BJ (cell line): Measurements from ENCODE around the gene CPED1. TPM values are rescaled to one million over a fixed set of nuclear protein-coding genes. Genes with fewer than 3 reads are reported as not detected.

Experiments
- CTCF ChIA-PET: fragments of 350-600 bp; formaldehyde crosslinking; extraction: SDS; loops from one replicate; lab custom pipeline; 2021; ENCODE audit warnings: antibody characterized with exemption, inconsistent platforms; lab: Yijun Ruan, JAX
- POLR2A ChIA-PET: fragments of 300-600 bp; sonication (Branson Sonifier 250); formaldehyde crosslinking; extraction: SDS; loops from one replicate; lab custom pipeline; 2021; ENCODE audit warnings: antibody characterized with exemption; lab: Charles Lee
- DNase-seq: peaks from one replicate; pipeline ENCODE4 v3.0.0-alpha.2; 2011; ENCODE audit warnings: low read depth
- H3K27me3 ChIP-seq: 2 replicates; pipeline ENCODE4 v1.6.0; 2011; ENCODE audit warnings: low read length; ENCODE audit not compliant: control insufficient read depth, insufficient read depth
- H3K36me3 ChIP-seq: 2 replicates; pipeline ENCODE4 v1.5.1; 2011; ENCODE audit warnings: low read length; ENCODE audit not compliant: control insufficient read depth, insufficient read depth
- H3K4me3 ChIP-seq: 2 replicates; pipeline ENCODE4 v1.5.1; 2011; ENCODE audit warnings: low read depth, mild to moderate bottlenecking, control low read depth, low read length
- CTCF ChIP-seq: IDR thresholded peaks from 2 replicates; pipeline ENCODE4 v1.5.1; 2011; ENCODE audit warnings: low read depth, mild to moderate bottlenecking, control low read depth, inconsistent platforms, low read length, moderate library complexity; ENCODE audit not compliant: insufficient read depth
- polyA plus RNA-seq: library from polyadenylated mRNA; depleted of rRNA; stranded (reverse); fragments of >200 nt; gene quantifications from 2 replicates; pipeline ENCODE4 v1.2.3, GENCODE V29; 2011

Gene CPED1
- polyA plus RNA-seq, 1 experiment, result 18.3 TPM

- no peaks in the 10 kb centered on the region for H3K27me3 ChIP-seq
- no peak for TF ChIP-seq CTCF
- H3K4me3 ChIP-seq, result no peak overlapping the region
- CTCF ChIA-PET, result no interaction called here
- DNase-seq, result no peak
- no peaks in the 10 kb centered on the region for H3K36me3 ChIP-seq
- POLR2A ChIA-PET, result no interaction called here
These were observed 286.0 kb downstream of the CPED1 start for GRCh38 chr7:121274467-121274866.

DNA sequence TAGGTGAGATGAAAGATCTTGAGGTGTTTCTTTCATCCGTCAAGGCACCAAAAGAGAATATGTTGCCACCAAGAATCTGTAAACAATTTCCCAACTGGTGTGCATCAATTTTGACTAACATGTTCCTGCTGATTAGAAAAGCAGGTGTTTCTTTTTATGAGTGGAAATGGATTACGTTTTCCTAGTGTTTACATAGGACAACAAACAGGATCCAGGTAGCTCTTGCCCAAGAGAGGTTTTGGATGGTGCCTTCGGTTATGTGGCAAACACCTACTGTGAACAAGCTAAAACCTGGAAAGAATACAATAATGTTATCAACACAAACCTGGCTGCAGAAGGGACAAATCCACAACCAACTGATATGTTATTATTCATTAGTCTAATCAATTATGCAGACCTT, 286.7 kb downstream of the CPED1 start:
- ChIA-PET POLR2A (no interaction called here), CTCF (interaction anchor here (1.0 kb wide), 1 partner anchor 31 kb away, joined by 3 read pairs; no protein-coding TSS in a partner anchor)
- no peak for TF ChIP-seq CTCF
- Histone ChIP-seq H3K27me3 (no peaks in the 10 kb centered on the region), H3K4me3 (no peak overlapping the region), H3K36me3 (no peaks in the 10 kb centered on the region; the same call in 1 of the 2 replicates)
- DNase-seq, result no peak

DNA sequence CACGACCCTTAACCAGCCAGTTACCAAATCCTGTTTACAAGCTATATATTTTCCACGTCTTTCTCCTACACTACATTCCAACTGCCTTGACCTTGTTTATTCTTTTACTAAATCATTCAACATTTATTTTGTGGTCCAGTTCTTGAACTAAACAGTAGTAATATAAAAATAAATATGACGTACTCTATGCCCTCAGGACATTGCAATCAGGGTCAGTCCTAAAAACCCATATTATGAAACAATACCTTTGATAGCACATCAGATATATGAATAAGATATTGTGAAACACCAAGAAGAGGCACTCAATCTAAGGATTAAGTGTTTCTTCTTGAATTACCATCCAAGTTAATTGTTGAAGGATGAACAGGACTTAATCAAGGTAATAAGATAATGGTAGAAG, 287.8 kb downstream of the CPED1 start:
- Histone ChIP-seq H3K36me3 (no peaks in the 10 kb centered on the region; the same call in 1 of the 2 replicates), H3K4me3 (no peak overlapping the region), H3K27me3 (no peaks in the 10 kb centered on the region)
- CTCF ChIA-PET, result no interaction called here
- POLR2A ChIA-PET, result interaction anchor here (0.6 kb wide), 1 partner anchor 192 kb away, joined by 3 read pairs; no protein-coding TSS in a partner anchor
- TF ChIP-seq CTCF, result no peak
- DNase-seq, result no peak

DNA sequence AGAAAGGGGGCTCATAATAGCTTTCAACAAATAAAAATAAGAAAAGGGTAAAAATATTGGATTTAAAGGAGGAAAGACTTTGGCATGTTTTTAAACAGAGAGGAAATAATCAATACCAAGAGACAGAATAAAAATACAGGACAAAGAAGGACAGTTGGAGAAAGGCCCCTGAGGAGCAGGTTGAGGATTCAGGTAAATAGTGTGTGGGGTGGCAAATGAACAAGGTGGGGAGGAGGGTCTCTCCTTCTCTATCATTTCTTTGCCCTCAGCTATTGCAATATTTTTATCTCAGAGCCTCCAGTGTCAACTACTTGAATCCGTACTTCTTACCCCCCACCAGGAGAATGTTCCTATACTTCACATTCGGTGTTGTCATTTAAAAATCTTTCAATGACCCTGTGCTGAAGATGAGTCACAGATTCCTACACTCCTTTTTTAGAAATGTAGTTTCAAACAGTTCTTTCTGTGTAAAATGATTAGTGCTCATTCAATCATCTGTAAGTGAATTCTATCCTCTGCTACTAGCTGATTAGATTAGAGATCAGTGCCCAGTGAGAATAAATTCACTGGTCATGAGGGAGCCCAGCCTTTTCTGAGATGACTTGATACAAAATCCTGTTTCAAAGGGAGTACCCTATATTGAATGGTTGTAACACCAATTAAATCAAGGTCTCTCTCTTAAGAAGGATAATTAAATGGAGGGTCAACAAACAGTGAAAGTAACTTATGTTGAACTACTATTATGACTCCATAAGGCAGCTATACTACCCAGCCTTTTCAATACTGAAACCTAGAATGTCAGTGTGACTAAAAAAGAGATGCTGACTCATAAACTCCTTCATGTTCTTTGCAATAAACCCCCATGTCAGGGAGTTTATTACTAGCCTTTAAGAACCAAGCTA, 289.9 kb downstream of the CPED1 start:
- Histone ChIP-seq H3K4me3 (no peak overlapping the region), H3K27me3 (no peaks in the 10 kb centered on the region), H3K36me3 (no peaks in the 10 kb centered on the region; the same call in 1 of the 2 replicates)
- POLR2A ChIA-PET, result interaction anchor here (0.5 kb wide), 1 partner anchor 82 kb away, joined by 5 read pairs; no protein-coding TSS in a partner anchor
- CTCF ChIA-PET, result interaction anchor here (0.5 to 1.0 kb wide), 2 partner anchors 21 to 278 kb away, joined by 4 read pairs; no protein-coding TSS in a partner anchor
- TF ChIP-seq CTCF, result no peak
- no peak for DNase-seq

GRCh38 chr7:121279060-121279620, 290.6 kb downstream of the CPED1 start:
- no peak for TF ChIP-seq CTCF
- CTCF ChIA-PET, result interaction anchor here (1.0 kb wide), 1 partner anchor 20 kb away, joined by 4 read pairs; no protein-coding TSS in a partner anchor
- no peak for DNase-seq
- no peak overlapping the region for H3K4me3 ChIP-seq
- POLR2A ChIA-PET, result interaction anchor here (0.5 kb wide), 1 partner anchor 82 kb away, joined by 5 read pairs; no protein-coding TSS in a partner anchor
- no peaks in the 10 kb centered on the region; the same call in 1 of the 2 replicates for H3K36me3 ChIP-seq
- no peaks in the 10 kb centered on the region for H3K27me3 ChIP-seq
